IgD-negative memory B cell (primary cell): ENCODE results near the gene ADCY9. TPM values are rescaled to one million over a fixed set of nuclear protein-coding genes. Genes with fewer than 3 reads are reported as not detected.
A peak's percentile ranks its signal among the peaks of the same experiment; 100 is the strongest.
"Not testable (repeated sequence)": the region's sequence is repeated elsewhere in the genome, so short reads cannot be mapped to it uniquely, and the experiment has no call there.

Experiments used
- H3K27ac Mint-ChIP-seq, 3 donors: one replicate each; pipeline ENCODE4 v1.8.0; 2020 to 2022; ENCODE audit warnings: mild to moderate bottlenecking in 3 of 3, mixed read lengths in 3 of 3, moderate library complexity in 1 of 3
- H3K27me3 Mint-ChIP-seq: one replicate; pipeline ENCODE4 v1.8.0; 2021; ENCODE audit warnings: mixed read lengths
- H3K36me3 Mint-ChIP-seq: one replicate; pipeline ENCODE4 v1.8.0; 2020; ENCODE audit warnings: mild to moderate bottlenecking, mixed read lengths
- H3K4me1 Mint-ChIP-seq, 3 donors: one replicate each; pipeline ENCODE4 v1.8.0; 2020 to 2022; ENCODE audit warnings: mixed read lengths in 3 of 3, mild to moderate bottlenecking in 1 of 3
- H3K4me3 Mint-ChIP-seq, 4 donors: one replicate each; pipeline ENCODE4 v1.8.0; 2020 to 2022; ENCODE audit warnings: mild to moderate bottlenecking in 4 of 4, mixed read lengths in 4 of 4, moderate library complexity in 3 of 4
- H3K9me3 Mint-ChIP-seq, 3 donors: one replicate each; pipeline ENCODE4 v1.8.0; 2020 to 2021; ENCODE audit warnings: mixed read lengths in 3 of 3, mild to moderate bottlenecking in 1 of 3
- polyA plus RNA-seq: library from polyadenylated mRNA; unstranded; fragments of 300-500 nt; fragmentation: Illumina TruSeq; gene quantifications from one replicate; pipeline ENCODE4 v1.2.3, GENCODE V29; 2021

Gene ADCY9
- polyA plus RNA-seq, result 0.21 TPM

- peaks cover 1% of the 10 kb centered on the region for H3K36me3 Mint-ChIP-seq
- H3K27ac Mint-ChIP-seq, result peak within 1 kb of the TSS in 1 of 3 donors; percentile 62
- H3K9me3 Mint-ChIP-seq, result peaks cover 0 to 4% (median 0%) of the 10 kb centered on the region in 3 donors
- peak within 1 kb of the TSS; percentile 83 to 97 (median 86) for H3K4me3 Mint-ChIP-seq
- H3K27me3 Mint-ChIP-seq, result peaks cover 11% of the 10 kb centered on the region
- H3K4me1 Mint-ChIP-seq, result peaks cover 5 to 23% (median 12%) of the 10 kb centered on the region in 3 donors
Measured at GRCh38 chr16:4116325-4117249, at the start of gene ADCY9. Gene ADCY9 (minus strand): TSS chr16:4116442. CDS start chr16:4115442, 1,000 bp downstream.

GRCh38 chr16:4160658-4161430, 44.6 kb upstream of the ADCY9 start:
- Mint-ChIP-seq H3K27me3 (no peaks in the 10 kb centered on the region), H3K4me3 (no peak overlapping the region), H3K9me3 (peaks cover 0 to 2% (median 0%) of the 10 kb centered on the region in 3 donors), H3K27ac (no peak overlapping the region), H3K4me1 (peaks cover 0 to 3% (median 0%) of the 10 kb centered on the region in 3 donors), H3K36me3 (no peaks in the 10 kb centered on the region)

- Mint-ChIP-seq H3K36me3 (no peaks in the 10 kb centered on the region), H3K4me1 (peaks cover 0 to 3% (median 0%) of the 10 kb centered on the region in 3 donors), H3K9me3 (peaks cover 0 to 3% (median 0%) of the 10 kb centered on the region in 3 donors), H3K27me3 (no peaks in the 10 kb centered on the region), H3K27ac (no peak overlapping the region), H3K4me3 (no peak overlapping the region)
Measured at GRCh38 chr16:4159726-4160125, 43.5 kb upstream of the ADCY9 start.

- peaks cover 0 to 3% (median 0%) of the 10 kb centered on the region in 3 donors for H3K4me1 Mint-ChIP-seq
- no peak overlapping the region for H3K4me3 Mint-ChIP-seq
- H3K36me3 Mint-ChIP-seq, result no peaks in the 10 kb centered on the region
- H3K9me3 Mint-ChIP-seq, result peaks cover 0 to 3% (median 0%) of the 10 kb centered on the region in 3 donors
- no peak overlapping the region for H3K27ac Mint-ChIP-seq
- H3K27me3 Mint-ChIP-seq, result no peaks in the 10 kb centered on the region
Measured at GRCh38 chr16:4158143-4159093, 42.2 kb upstream of the ADCY9 start.

GRCh38 chr16:4157376-4157825, 41.2 kb upstream of the ADCY9 start:
- Mint-ChIP-seq H3K27me3 (no peaks in the 10 kb centered on the region), H3K27ac (no peak overlapping the region), H3K4me1 (peaks cover 0 to 3% (median 0%) of the 10 kb centered on the region in 3 donors), H3K9me3 (peaks cover 0 to 3% (median 0%) of the 10 kb centered on the region in 3 donors), H3K4me3 (no peak overlapping the region), H3K36me3 (no peaks in the 10 kb centered on the region)

- not testable (repeated sequence) for H3K9me3 Mint-ChIP-seq, H3K36me3 Mint-ChIP-seq, H3K27me3 Mint-ChIP-seq, H3K4me3 Mint-ChIP-seq, H3K27ac Mint-ChIP-seq, H3K4me1 Mint-ChIP-seq
Measured at GRCh38 chr16:4156503-4156902, 40.3 kb upstream of the ADCY9 start.

GRCh38 chr16:4153364-4153763, 37.1 kb upstream of the ADCY9 start:
- not testable (repeated sequence) for H3K9me3 Mint-ChIP-seq, H3K4me1 Mint-ChIP-seq, H3K27me3 Mint-ChIP-seq, H3K4me3 Mint-ChIP-seq, H3K36me3 Mint-ChIP-seq, H3K27ac Mint-ChIP-seq

GRCh38 chr16:4152267-4152666, 36.0 kb upstream of the ADCY9 start:
- Mint-ChIP-seq H3K4me1 (no peaks in the 10 kb centered on the region), H3K9me3 (peaks cover 0 to 3% (median 0%) of the 10 kb centered on the region in 3 donors), H3K27me3 (peaks cover 3% of the 10 kb centered on the region), H3K27ac (no peak overlapping the region), H3K36me3 (no peaks in the 10 kb centered on the region), H3K4me3 (no peak overlapping the region)

- Mint-ChIP-seq H3K4me3 (no peak overlapping the region), H3K27me3 (peaks cover 8% of the 10 kb centered on the region), H3K4me1 (peaks cover 3 to 4% (median 3%) of the 10 kb centered on the region in 3 donors), H3K9me3 (no peaks in the 10 kb centered on the region), H3K36me3 (no peaks in the 10 kb centered on the region), H3K27ac (no peak overlapping the region)
Measured at GRCh38 chr16:4147236-4147635, 31.0 kb upstream of the ADCY9 start.

GRCh38 chr16:4142268-4142667, 26.0 kb upstream of the ADCY9 start:
- Mint-ChIP-seq H3K27ac (peak overlapping the region in 1 of 3 donors; percentile 29), H3K27me3 (peaks cover 5% of the 10 kb centered on the region), H3K4me1 (peaks cover 5 to 12% (median 5%) of the 10 kb centered on the region in 3 donors), H3K36me3 (no peaks in the 10 kb centered on the region), H3K4me3 (peak overlapping the region in 2 of 4 donors; percentile 28 to 50), H3K9me3 (peaks cover 0 to 3% (median 0%) of the 10 kb centered on the region in 3 donors)

GRCh38 chr16:4141604-4142003, 25.4 kb upstream of the ADCY9 start:
- Mint-ChIP-seq H3K27ac (no peak overlapping the region), H3K36me3 (no peaks in the 10 kb centered on the region), H3K4me3 (no peak overlapping the region), H3K9me3 (peaks cover 0 to 3% (median 0%) of the 10 kb centered on the region in 3 donors), H3K4me1 (peaks cover 5 to 12% (median 5%) of the 10 kb centered on the region in 3 donors), H3K27me3 (peaks cover 3% of the 10 kb centered on the region)

- peaks cover 5 to 12% (median 5%) of the 10 kb centered on the region in 3 donors for H3K4me1 Mint-ChIP-seq
- H3K27me3 Mint-ChIP-seq, result peaks cover 7% of the 10 kb centered on the region
- no peak overlapping the region for H3K4me3 Mint-ChIP-seq
- peaks cover 0 to 3% (median 0%) of the 10 kb centered on the region in 3 donors for H3K9me3 Mint-ChIP-seq
- H3K36me3 Mint-ChIP-seq, result no peaks in the 10 kb centered on the region
- no peak overlapping the region for H3K27ac Mint-ChIP-seq
Measured at GRCh38 chr16:4140652-4141051, 24.4 kb upstream of the ADCY9 start.

GRCh38 chr16:4139968-4140367, 23.7 kb upstream of the ADCY9 start:
- peaks cover 5 to 12% (median 5%) of the 10 kb centered on the region in 3 donors for H3K4me1 Mint-ChIP-seq
- H3K9me3 Mint-ChIP-seq, result peaks cover 0 to 3% (median 0%) of the 10 kb centered on the region in 3 donors
- H3K36me3 Mint-ChIP-seq, result no peaks in the 10 kb centered on the region
- H3K27me3 Mint-ChIP-seq, result peaks cover 10% of the 10 kb centered on the region
- no peak overlapping the region for H3K4me3 Mint-ChIP-seq
- H3K27ac Mint-ChIP-seq, result no peak overlapping the region

- H3K27ac Mint-ChIP-seq, result no peak overlapping the region
- H3K36me3 Mint-ChIP-seq, result no peaks in the 10 kb centered on the region
- no peak overlapping the region for H3K4me3 Mint-ChIP-seq
- H3K9me3 Mint-ChIP-seq, result peaks cover 0 to 3% (median 0%) of the 10 kb centered on the region in 3 donors
- peaks cover 14% of the 10 kb centered on the region for H3K27me3 Mint-ChIP-seq
- H3K4me1 Mint-ChIP-seq, result peaks cover 5 to 12% (median 5%) of the 10 kb centered on the region in 3 donors
Measured at GRCh38 chr16:4138713-4139112, 22.5 kb upstream of the ADCY9 start.
